Measurements from ENCODE around the gene PPHLN1. TPM values are rescaled to one million over a fixed set of nuclear protein-coding genes. Genes with fewer than 3 reads are reported as not detected.

Gene PPHLN1
- total RNA-seq, 1 experiment from 2014 or later = 118 TPM

DNA sequence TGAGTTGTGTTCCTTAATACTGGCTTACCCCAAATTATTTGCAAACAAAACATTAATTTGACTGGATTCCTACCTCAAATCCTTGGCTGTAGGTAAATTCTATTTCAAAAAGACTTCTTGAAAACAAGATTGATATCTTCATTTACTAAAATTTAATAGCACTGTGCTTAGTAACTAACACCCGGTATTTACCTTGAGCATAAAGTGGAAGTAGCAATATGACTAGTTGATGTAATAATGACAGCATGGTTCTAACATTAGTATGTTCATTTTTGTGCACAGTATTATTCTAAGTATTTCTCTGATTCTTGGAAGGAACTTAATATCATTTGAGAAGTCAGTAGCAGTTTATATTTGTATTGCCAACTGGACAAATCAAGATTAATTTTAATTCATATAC lies 96.8 kb downstream of the PPHLN1 start:
- Histone ChIP-seq H3K36me3 (peaks cover 11% of the 10 kb centered on the region), H3K27ac (no peak overlapping the region), H3K27me3 (no peaks in the 10 kb centered on the region), H3K4me3 (no peak overlapping the region), H3K4me1 (no peaks in the 10 kb centered on the region), H3K9me3 (replicated peaks) (no peaks in the 10 kb centered on the region)
- DNase-seq = no peak

DNA sequence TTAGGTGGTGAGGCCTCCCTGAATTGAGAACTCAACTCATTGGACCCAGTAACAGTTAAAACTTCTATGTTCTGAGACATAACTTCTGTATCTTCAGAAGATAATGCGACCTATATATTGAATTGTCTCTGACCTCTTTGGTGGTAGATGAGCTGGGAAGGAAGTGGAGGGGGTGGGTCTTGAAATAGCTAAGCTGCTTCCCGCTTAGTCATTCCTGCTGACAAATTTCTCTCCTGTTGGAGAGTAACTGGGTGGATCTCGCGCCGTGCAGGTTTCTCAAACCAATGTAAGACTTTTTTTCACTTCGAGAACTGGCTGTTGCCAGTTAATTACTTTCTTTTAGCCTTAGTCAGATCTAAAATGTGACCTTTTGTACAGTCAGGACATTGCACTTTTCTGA lies 100.8 kb downstream of the PPHLN1 start:
- Histone ChIP-seq H3K4me3 (no peak overlapping the region), H3K9me3 (replicated peaks) (no peaks in the 10 kb centered on the region), H3K27me3 (no peaks in the 10 kb centered on the region), H3K36me3 (peaks cover 13% of the 10 kb centered on the region), H3K27ac (no peak overlapping the region), H3K4me1 (no peaks in the 10 kb centered on the region)
- DNase-seq = no peak

DNA sequence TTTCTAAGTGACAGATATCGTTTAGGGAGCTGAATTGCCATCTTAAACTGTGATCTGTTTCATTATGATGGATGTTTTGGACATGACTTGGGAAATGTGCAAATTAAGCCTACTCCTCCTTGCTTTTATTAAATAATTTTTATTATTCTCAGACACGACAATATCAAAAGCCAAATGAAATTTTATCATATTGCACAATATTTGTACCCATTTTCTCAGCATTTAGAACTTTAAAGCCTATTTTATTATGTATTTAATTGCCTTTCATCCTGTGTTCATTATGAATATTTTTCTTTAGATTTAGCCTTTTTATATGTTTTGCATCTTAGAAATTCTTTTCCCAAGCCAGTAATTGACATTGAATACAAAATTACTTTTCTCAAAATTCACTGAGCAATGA lies 102.9 kb downstream of the PPHLN1 start:
- no peak overlapping the region for H3K4me3 ChIP-seq
- H3K27ac ChIP-seq = no peak overlapping the region
- H3K4me1 ChIP-seq = no peaks in the 10 kb centered on the region
- no peak for DNase-seq
- H3K27me3 ChIP-seq = no peaks in the 10 kb centered on the region
- H3K36me3 ChIP-seq = peaks cover 13% of the 10 kb centered on the region
- no peaks in the 10 kb centered on the region for H3K9me3 ChIP-seq (replicated peaks)

GRCh38 chr12:42432517-42433140 lies 106.7 kb downstream of the PPHLN1 start:
- H3K27ac ChIP-seq = no peak overlapping the region
- DNase-seq = no peak
- H3K27me3 ChIP-seq = no peaks in the 10 kb centered on the region
- H3K4me3 ChIP-seq = no peak overlapping the region
- no peaks in the 10 kb centered on the region for H3K9me3 ChIP-seq (replicated peaks)
- H3K4me1 ChIP-seq = no peaks in the 10 kb centered on the region
- peaks cover 8% of the 10 kb centered on the region; the same call in 1 of the 2 replicates for H3K36me3 ChIP-seq

GRCh38 chr12:42440608-42441007 lies 114.6 kb downstream of the PPHLN1 start:
- H3K4me1 ChIP-seq = no peaks in the 10 kb centered on the region
- H3K27ac ChIP-seq = no peak overlapping the region
- no peaks in the 10 kb centered on the region for H3K27me3 ChIP-seq
- H3K4me3 ChIP-seq = no peak overlapping the region
- H3K9me3 ChIP-seq (replicated peaks) = no peaks in the 10 kb centered on the region
- peaks cover 38% of the 10 kb centered on the region for H3K36me3 ChIP-seq
- DNase-seq = no peak

DNA sequence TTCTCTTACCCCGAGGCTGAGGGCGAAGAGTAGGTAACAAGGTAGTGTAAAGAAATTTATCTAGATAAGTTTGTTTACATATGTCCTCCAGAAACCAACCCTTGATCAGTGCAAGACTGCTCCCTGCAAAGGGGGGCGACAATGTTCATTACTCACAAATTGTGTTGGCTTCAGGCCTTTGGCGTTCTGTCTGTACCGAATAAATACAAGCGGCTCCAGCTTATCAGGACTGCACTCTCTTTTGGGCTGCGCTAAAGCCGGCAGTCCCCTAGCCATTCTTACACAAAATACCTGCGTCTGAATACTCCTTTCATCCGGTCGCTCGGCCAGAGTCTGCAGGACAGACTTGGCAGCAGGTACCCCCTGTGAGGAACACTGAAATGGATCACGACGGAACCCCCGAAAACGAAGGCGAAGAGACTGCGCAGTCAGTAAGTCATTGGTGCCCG lies 116.4 kb downstream of the PPHLN1 start:
- no peaks in the 10 kb centered on the region for H3K9me3 ChIP-seq (replicated peaks)
- no peaks in the 10 kb centered on the region for H3K4me1 ChIP-seq
- no peak for DNase-seq
- H3K4me3 ChIP-seq = no peak overlapping the region
- H3K36me3 ChIP-seq = peaks cover 49% of the 10 kb centered on the region
- H3K27ac ChIP-seq = no peak overlapping the region
- H3K27me3 ChIP-seq = no peaks in the 10 kb centered on the region

DNA sequence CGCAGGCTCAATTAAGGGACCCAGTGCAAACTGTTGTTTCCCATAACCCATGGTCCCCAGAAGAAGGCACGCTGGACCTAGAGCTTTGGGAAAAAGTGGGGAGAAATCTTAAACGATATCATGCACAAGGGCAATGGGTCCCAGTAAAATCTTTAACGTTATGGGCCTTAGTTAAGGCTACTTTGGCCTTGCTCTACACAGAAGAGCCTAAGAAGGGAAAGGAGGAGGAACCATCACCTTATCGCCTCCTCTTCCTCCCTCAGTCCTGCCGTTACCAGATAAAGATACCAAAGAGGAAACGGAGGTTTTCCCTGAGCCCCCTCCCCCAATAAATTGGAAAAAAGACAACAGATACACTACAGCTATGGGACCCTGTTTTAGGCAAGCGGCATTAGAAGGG lies 116.9 kb downstream of the PPHLN1 start:
- H3K4me3 ChIP-seq = no peak overlapping the region
- H3K27me3 ChIP-seq = no peaks in the 10 kb centered on the region
- H3K27ac ChIP-seq = no peak overlapping the region
- H3K9me3 ChIP-seq (replicated peaks) = no peaks in the 10 kb centered on the region
- H3K4me1 ChIP-seq = no peaks in the 10 kb centered on the region
- no peak for DNase-seq
- peaks cover 52% of the 10 kb centered on the region for H3K36me3 ChIP-seq

GRCh38 chr12:42444192-42444943 lies 118.4 kb downstream of the PPHLN1 start:
- 0 out of 2 replicates have a peak, but pooled peaks cover 2% of the 10 kb centered on the region for H3K9me3 ChIP-seq (replicated peaks)
- peaks cover 58% of the 10 kb centered on the region for H3K36me3 ChIP-seq
- H3K4me3 ChIP-seq = no peak overlapping the region
- H3K4me1 ChIP-seq = no peaks in the 10 kb centered on the region
- no peaks in the 10 kb centered on the region for H3K27me3 ChIP-seq
- DNase-seq = no peak
- no peak overlapping the region for H3K27ac ChIP-seq

GRCh38 chr12:42445891-42446290 lies 119.9 kb downstream of the PPHLN1 start:
- Histone ChIP-seq H3K4me1 (no peaks in the 10 kb centered on the region), H3K36me3 (peaks cover 53% of the 10 kb centered on the region), H3K4me3 (no peak overlapping the region), H3K9me3 (replicated peaks) (0 out of 2 replicates have a peak, but pooled peaks cover 2% of the 10 kb centered on the region), H3K27me3 (no peaks in the 10 kb centered on the region), H3K27ac (no peak overlapping the region)
- DNase-seq = no peak

- DNase-seq = no peak
- no peaks in the 10 kb centered on the region for H3K27me3 ChIP-seq
- no peak overlapping the region for H3K27ac ChIP-seq
- 0 out of 2 replicates have a peak, but pooled peaks cover 2% of the 10 kb centered on the region for H3K9me3 ChIP-seq (replicated peaks)
- peaks cover 49% of the 10 kb centered on the region for H3K36me3 ChIP-seq
- no peak overlapping the region for H3K4me3 ChIP-seq
- no peaks in the 10 kb centered on the region for H3K4me1 ChIP-seq
Measured at GRCh38 chr12:42446761-42447160, 120.8 kb downstream of the PPHLN1 start.

GRCh38 chr12:42447371-42447786 lies 121.4 kb downstream of the PPHLN1 start:
- H3K4me3 ChIP-seq = no peak overlapping the region
- H3K9me3 ChIP-seq (replicated peaks) = 0 out of 2 replicates have a peak, but pooled peaks cover 2% of the 10 kb centered on the region
- H3K36me3 ChIP-seq = peaks cover 44% of the 10 kb centered on the region
- H3K27ac ChIP-seq = no peak overlapping the region
- no peaks in the 10 kb centered on the region for H3K27me3 ChIP-seq
- DNase-seq = no peak
- no peaks in the 10 kb centered on the region for H3K4me1 ChIP-seq

GRCh38 chr12:42448841-42449240 lies 122.9 kb downstream of the PPHLN1 start:
- no peak for DNase-seq
- H3K4me1 ChIP-seq = no peaks in the 10 kb centered on the region
- H3K9me3 ChIP-seq (replicated peaks) = 0 out of 2 replicates have a peak, but pooled peaks cover 2% of the 10 kb centered on the region
- no peak overlapping the region for H3K4me3 ChIP-seq
- H3K27ac ChIP-seq = no peak overlapping the region
- H3K27me3 ChIP-seq = no peaks in the 10 kb centered on the region
- H3K36me3 ChIP-seq = peaks cover 34% of the 10 kb centered on the region

DNA sequence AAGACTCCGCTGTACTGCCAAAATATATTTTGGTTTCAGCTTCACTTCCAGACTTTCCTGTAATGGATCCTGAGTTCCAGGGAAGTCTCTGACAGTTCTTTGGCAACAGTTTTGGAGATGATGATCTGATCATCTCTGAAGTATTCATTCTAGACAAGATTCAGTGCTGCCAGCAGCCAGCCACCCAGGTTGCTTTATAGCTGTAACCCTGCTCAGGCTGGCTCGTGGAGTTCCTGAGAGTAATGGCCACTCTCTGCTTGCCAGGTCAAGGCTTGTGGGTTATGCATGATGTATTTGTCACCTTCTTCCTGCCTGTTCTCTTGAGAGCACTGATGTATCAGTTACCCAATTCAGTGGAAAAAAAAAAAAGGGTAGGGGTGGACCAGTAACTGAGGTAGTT lies 124.3 kb downstream of the PPHLN1 start:
- Histone ChIP-seq H3K4me1 (no peaks in the 10 kb centered on the region), H3K27me3 (no peaks in the 10 kb centered on the region), H3K4me3 (no peak overlapping the region), H3K9me3 (replicated peaks) (0 out of 2 replicates have a peak, but pooled peaks cover 2% of the 10 kb centered on the region), H3K27ac (no peak overlapping the region), H3K36me3 (peaks cover 25% of the 10 kb centered on the region; the same call in 1 of the 2 replicates)
- DNase-seq = no peak

GRCh38 chr12:42458575-42458974 lies 132.6 kb downstream of the PPHLN1 start:
- Histone ChIP-seq H3K27ac (no peak overlapping the region), H3K4me1 (no peaks in the 10 kb centered on the region), H3K27me3 (no peaks in the 10 kb centered on the region), H3K36me3 (no peaks in the 10 kb centered on the region), H3K9me3 (replicated peaks) (no peaks in the 10 kb centered on the region), H3K4me3 (no peak overlapping the region)
- no peak for DNase-seq

- H3K27me3 ChIP-seq = no peaks in the 10 kb centered on the region
- H3K27ac ChIP-seq = no peak overlapping the region
- no peaks in the 10 kb centered on the region for H3K9me3 ChIP-seq (replicated peaks)
- no peak for DNase-seq
- H3K4me1 ChIP-seq = no peaks in the 10 kb centered on the region
- no peak overlapping the region for H3K4me3 ChIP-seq
- no peaks in the 10 kb centered on the region for H3K36me3 ChIP-seq
Measured at GRCh38 chr12:42459336-42459847, 133.4 kb downstream of the PPHLN1 start.

Data from SJCRH30 (cell line).